Femur (tissue), 1 donor: ENCODE data around the gene CACNA1C.
"Not testable (repeated sequence)": the region's sequence is repeated elsewhere in the genome, so short reads cannot be mapped to it uniquely, and the experiment has no call there.

Experiments
- DNase-seq: peaks from one replicate; pipeline ENCODE4 v3.0.0-alpha.2; 2017

The CACNA1C gene

DNA sequence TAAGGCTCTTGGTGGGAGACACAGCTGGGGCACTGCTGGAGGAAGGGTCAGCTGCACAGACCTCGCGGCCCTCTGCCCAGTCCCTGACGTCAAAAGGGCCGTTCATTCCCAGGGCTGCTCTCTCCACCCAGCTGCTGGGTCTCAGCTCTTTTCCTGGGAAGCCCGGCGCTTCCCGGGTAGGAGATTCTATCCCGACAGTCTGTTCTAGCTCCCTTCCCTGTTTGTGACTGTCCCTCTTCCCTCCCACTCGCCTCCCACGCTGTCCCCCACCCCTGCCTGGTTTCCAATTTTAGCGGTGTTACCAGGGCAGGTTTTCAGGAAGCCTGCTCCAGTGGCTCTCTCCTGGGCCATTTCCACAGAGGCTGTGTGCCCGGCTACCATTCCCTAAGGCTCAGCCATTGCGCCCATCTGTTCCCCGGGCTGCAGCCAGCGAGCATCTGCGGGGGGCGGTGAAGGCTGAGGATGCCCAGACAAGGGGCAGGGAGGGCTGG, 186.6 kb downstream of the CACNA1C start:
- peak; percentile 61 for DNase-seq

DNA sequence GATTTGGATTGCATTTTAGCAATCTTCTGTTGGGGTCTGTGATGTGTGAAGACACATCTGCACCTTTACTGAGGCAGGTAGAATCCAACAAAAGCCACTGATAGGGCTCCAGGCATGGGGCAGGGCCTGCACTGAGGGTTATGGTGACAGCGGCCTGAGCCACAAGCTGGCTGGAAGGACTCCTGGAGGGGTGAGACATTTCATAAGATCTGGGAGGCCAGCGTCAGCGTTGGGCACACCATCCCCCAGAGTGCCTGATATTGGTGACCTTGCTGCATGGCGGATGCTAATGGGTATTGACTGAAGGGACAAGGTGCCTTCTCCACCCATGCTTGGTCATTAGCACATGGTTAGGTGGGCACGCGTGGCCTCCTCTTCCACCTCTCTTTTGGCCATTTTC, 187.6 kb downstream of the CACNA1C start:
- no peak for DNase-seq

DNA sequence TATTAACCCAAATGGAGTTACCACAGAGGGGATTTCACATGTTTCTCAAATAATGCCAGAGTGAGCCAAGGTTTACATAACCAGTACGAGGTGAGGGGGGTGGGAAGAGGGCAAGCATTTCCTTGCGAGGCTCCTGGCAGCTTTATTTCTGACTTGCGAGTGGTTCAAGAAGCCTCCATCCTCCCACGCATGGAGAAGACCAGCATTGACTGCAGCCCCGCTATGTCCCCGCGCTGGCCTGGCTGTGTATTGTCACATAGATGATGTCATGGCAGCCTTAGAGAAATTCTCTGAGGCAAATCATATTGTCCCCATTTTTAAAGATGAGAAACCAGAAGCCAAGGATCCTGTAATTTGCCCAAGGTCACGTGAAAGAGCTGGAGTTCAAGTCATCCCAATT, 188.2 kb downstream of the CACNA1C start:
- no peak for DNase-seq

- no peak for DNase-seq
Observed at GRCh38 chr12:2242216-2242615, 189.4 kb downstream of the CACNA1C start.

DNA sequence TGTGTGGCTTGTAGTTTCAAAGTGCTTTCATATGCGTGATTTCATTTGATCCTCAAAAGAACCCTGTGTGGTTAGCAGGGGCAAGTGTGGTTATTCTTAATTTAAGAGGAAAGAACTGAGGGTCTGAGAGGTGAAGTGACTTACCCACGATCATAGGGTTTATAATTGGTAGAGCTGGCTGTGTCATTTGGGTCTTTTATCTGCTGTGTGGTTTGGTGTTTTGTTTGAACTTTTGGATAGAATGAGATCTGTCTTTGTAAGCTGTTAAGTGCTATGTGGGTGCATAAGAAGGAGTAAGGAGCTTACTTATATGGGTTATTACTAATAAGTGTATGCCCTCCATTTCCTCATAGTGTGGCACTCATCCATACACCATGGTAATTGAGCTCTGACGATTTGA, 190.0 kb downstream of the CACNA1C start:
- no peak for DNase-seq

DNA sequence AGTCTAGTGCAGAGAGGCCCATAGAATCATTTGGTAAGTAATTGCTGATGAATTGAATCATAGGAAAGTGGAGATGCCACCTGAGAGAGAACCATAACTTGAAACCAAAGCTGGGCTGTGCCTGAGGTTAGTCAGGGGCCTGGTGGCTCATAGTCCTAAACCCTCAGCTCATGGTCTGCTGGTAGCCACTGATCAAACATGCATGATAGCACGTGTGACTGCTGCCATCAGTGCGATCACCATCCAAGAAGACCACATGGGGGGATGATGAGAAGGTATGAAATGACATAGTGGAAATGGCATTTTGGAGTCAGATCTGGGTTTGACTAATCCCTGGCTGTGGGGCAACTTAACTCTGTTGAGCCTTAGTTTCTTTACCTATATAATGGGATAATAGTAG, 190.5 kb downstream of the CACNA1C start:
- DNase-seq: no peak

DNA sequence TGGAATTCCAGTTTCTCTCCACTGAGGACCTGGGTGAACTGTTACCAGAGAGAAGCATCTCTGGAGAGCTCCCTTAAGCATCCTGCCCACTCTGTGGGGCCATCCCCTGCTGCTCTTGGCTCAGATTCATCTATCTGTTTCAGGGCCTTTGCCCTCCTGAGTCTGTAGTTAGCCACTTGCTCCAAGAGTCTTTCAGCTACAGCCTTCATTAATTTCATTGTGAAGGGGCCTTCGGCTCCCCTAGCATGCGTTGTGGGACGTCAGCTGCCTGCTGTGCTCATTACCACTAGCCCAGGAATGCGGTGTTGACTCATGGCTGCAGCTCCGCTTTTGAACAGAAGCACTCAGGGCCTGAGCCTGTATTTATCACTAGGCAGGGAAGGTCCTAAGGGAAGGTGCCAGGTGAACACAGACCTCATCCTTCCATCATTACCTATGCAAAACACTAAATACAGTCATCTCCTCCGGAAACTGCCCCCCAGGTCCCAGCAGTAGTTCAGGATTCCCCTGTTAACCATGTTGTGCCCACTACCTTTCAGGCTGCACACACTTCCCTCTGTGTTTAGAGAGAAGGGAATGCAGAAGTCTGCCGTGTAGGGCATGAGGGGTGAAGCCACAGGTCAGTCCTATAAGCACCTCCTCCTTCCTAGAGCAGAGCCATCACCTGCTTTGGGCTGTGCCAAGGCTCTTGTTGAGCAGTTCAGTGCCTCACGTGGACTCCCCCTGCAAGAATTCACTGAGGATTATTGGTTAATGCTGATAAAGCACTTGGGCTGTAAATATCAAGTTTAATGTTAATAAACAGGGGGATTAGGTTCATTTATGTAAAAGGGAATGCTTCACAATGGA, 191.4 kb downstream of the CACNA1C start:
- DNase-seq: peak; percentile 53

DNA sequence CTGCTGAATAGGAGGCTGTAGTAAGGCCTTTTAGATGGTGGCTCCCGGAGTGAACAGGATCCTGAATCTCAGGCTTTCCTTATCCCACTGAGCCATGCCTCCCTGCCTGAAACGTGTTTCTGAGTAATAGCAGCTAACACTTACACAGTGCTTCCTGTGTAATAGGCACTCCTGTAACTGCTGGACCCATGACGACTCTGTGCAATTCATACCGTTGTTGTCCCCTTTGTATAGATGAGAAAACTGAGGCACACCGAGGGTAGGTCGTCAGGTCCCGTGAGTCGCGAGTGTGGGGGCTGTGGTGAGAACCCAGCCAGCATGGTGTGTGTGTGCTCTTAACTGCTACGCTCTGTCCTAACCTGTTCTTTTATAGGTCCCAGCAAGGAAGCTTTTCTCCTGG, 193.6 kb downstream of the CACNA1C start:
- no peak for DNase-seq

DNA sequence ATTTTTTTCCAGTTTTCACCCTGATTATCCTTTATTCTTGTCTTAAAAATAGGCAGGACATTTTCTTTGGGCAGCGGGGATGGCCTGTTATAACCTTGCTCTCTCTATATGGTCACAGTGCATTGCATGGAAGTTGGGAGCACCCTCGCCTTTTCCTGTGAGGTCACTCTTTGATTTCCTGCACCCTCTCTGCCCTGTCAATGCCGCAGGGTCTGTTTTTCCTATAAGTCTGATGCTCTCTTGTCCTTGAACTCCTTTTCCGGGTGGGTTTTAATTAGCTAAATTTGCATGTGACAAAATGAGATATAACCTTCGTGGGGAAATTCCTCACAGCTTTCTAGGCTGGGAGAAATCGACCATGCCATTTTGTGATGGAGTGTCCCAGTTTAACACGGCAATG, 194.3 kb downstream of the CACNA1C start:
- DNase-seq: no peak

DNA sequence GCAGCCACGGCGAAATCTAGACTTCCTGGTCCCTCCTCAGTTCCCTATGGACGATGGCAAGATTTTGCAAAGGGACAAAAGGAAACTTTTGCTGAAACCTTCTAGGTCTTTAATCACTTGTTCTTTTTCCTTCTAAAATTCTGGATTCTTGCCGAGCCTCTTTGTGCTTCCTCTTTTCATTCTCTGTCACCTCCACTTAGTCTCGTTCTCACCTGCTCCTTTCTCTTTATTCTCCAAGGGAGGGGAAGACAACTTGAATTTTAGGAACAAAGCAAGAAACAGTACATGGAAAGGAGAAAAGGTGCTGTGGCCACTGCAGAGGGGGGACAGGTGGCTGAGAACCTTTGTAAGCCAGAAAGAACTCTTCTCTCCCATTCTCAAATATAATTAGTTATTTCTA, 194.8 kb downstream of the CACNA1C start:
- DNase-seq: no peak

- DNase-seq: no peak
Observed at GRCh38 chr12:2248087-2248900, 195.5 kb downstream of the CACNA1C start.

GRCh38 chr12:2248901-2249381, 196.2 kb downstream of the CACNA1C start:
- no peak for DNase-seq

- DNase-seq: peak; percentile 46
Observed at GRCh38 chr12:2250797-2251196, 198.0 kb downstream of the CACNA1C start.

GRCh38 chr12:2251526-2252209, 198.9 kb downstream of the CACNA1C start:
- no peak for DNase-seq

DNA sequence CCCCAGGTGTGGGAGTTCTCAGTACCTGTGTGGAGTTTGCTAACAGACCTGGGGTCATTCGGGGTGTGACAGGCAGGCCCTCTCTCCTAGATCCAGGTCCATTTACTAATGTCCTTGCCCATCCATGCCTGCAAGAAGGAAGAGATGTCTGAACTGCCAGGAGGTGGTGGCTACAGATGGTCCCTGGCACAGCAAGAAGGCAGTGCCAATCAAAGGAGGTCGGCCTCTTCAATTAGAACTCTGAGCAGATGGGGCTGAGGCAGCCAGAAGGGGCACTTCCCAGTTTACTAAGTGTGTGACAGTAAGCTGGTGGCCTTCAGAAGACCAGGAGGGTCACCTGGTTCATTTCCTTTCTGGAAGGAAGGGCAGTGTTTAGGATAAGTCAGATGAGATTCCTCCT, 202.5 kb downstream of the CACNA1C start:
- no peak for DNase-seq

- DNase-seq: not testable (repeated sequence)
Observed at GRCh38 chr12:2255731-2256130, 202.9 kb downstream of the CACNA1C start.

- DNase-seq: no peak
Observed at GRCh38 chr12:2256453-2256852, 203.7 kb downstream of the CACNA1C start.

- DNase-seq: no peak
Observed at GRCh38 chr12:2256915-2257314, 204.1 kb downstream of the CACNA1C start.

DNA sequence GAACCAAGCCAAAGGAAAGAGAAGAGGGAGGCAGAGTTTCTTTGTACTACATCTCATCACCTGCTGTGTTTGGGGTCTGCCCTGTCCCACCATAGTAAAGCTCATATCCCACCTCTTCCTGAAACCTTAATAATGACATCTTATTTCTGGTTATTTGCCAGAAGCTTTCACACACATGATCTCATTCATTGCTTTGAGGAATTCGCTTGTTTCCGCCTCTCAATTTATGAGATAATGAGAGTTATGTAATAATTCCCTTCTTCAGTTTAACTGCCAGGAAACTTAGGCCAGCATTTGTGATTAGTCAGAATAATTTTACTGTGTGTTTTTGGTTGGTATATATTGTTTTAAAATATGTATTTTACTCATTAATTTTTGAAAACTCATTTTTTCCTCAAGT, 205.2 kb downstream of the CACNA1C start:
- DNase-seq: no peak

GRCh38 chr12:2259369-2259768, 206.6 kb downstream of the CACNA1C start:
- no peak for DNase-seq

GRCh38 chr12:2260441-2260840, 207.7 kb downstream of the CACNA1C start:
- DNase-seq: no peak

GRCh38 chr12:2261708-2262107, 208.9 kb downstream of the CACNA1C start:
- no peak for DNase-seq

DNA sequence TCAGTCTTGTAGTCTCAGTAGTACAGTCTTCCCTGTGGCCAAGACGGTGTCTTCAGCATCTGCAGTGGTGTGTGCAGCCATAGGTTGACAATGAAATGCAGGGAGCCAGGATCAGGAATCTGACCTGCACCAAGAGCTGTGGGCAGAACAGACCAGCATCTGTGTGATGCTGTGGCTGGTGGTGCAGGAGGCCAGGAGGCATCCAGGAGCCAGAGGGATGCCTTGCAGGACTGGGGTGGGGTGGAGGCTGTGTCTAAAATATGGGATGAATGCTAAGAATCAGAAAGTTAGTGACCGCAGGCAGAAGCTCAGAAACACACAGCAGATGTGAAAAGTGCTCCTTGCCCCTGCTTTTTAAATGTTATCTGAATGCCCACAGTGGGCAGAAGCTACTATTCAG, 209.7 kb downstream of the CACNA1C start:
- DNase-seq: no peak
